ENCODE results near the gene IDUA. TPM values are rescaled to one million over a fixed set of nuclear protein-coding genes. Genes with fewer than 3 reads are reported as not detected.

The IDUA gene
- total and polyA plus RNA-seq, 2 donors (not counting 1 experiment from before 2014, with no cell fraction given): 57.0 to 67.4 TPM

- CTCF ChIA-PET: no interaction called here
- H3K27ac ChIP-seq (ENCODE audit: low read length in 2 of 2): no peak overlapping the region
- intact Hi-C loops (cut with micrococcal nuclease): no loop called here
- no peak overlapping the region for H3K9ac ChIP-seq (ENCODE audit: low read length)
- WGBS (ENCODE audit: insufficient coverage): 72% methylated on average over 34 of the region's 36 CpGs
- Mint-ChIP-seq H3K27ac (no peak overlapping the region), H3K4me3 (no peak overlapping the region), H3K9me3 (ENCODE audit: insufficient read depth) (no peaks in the 10 kb centered on the region), H3K27me3 (peaks cover 9% of the 10 kb centered on the region), H3K4me1 (no peaks in the 10 kb centered on the region)
- H4K20me1 ChIP-seq (ENCODE audit: control insufficient read depth, insufficient read depth, low read length, poor library complexity, severe bottlenecking): no peaks in the 10 kb centered on the region
- H3K27me3 ChIP-seq (replicated peaks in 1 of 4; ENCODE audit: control extremely low read depth in 1 of 4, control insufficient read depth in 3 of 4, insufficient read depth in 4 of 4, low read length in 3 of 4): peaks cover 0 to 24% (median 10%) of the 10 kb centered on the region in 4 experiments
- no peak overlapping the region for H3K4me2 ChIP-seq (replicated peaks; ENCODE audit: low read depth, low read length, poor library complexity, severe bottlenecking)
- DNase-seq (no peak), ATAC-seq (ENCODE audit: low read depth) (no peak)
- H3K79me2 ChIP-seq (ENCODE audit: control insufficient read depth, insufficient read depth, low read length): no peaks in the 10 kb centered on the region
- TF ChIP-seq EZH2 (IDR thresholded peaks at IDR 0.05; ENCODE audit: borderline replicate concordance, insufficient read depth, low read depth, low read length, poor library complexity, severe bottlenecking): no peak
- TF ChIP-seq CTCF (IDR thresholded peaks at IDR 0.05): no peak
- H3K36me3 ChIP-seq (replicated peaks in 1 of 2; ENCODE audit: control extremely low read depth in 1 of 2, control insufficient read depth in 1 of 2, extremely low read depth in 1 of 2, insufficient read depth in 2 of 2, low read length in 1 of 2): no peaks in the 10 kb centered on the region
- H2AFZ ChIP-seq (ENCODE audit: insufficient read depth, low read depth, low read length, poor library complexity, severe bottlenecking): no peak overlapping the region
- H3K9me3 ChIP-seq (ENCODE audit: control extremely low read depth in 1 of 3, control insufficient read depth in 2 of 3, insufficient read depth in 1 of 3, low read length in 2 of 3): peaks cover 0 to 2% (median 0%) of the 10 kb centered on the region in 3 donors
- POLR2A ChIA-PET: interaction anchor here (0.6 kb wide), 1 partner anchor 154 kb away, joined by 3 read pairs; no protein-coding TSS in a partner anchor
- peaks cover 0 to 10% of the 10 kb centered on the region in 2 donors for H3K4me1 ChIP-seq (ENCODE audit: control insufficient read depth in 2 of 2, insufficient read depth in 2 of 2, low read length in 2 of 2)
- no peak overlapping the region for H3K4me3 ChIP-seq (ENCODE audit: control extremely low read depth in 1 of 5, extremely low read depth in 1 of 5, insufficient read depth in 1 of 5, low read depth in 2 of 5, low read length in 4 of 5)
Measured at GRCh38 chr4:1041147-1041935, 54.5 kb downstream of the IDUA start.

- Histone ChIP-seq H3K9me3 (ENCODE audit: control extremely low read depth in 1 of 3, control insufficient read depth in 2 of 3, insufficient read depth in 1 of 3, low read length in 2 of 3) (peaks cover 0 to 2% (median 0%) of the 10 kb centered on the region in 3 donors), H3K4me1 (ENCODE audit: control insufficient read depth in 2 of 2, insufficient read depth in 2 of 2, low read length in 2 of 2) (peaks cover 0 to 10% of the 10 kb centered on the region in 2 donors), H3K4me2 (replicated peaks; ENCODE audit: low read depth, low read length, poor library complexity, severe bottlenecking) (no peak overlapping the region), H3K9ac (ENCODE audit: low read length) (no peak overlapping the region), H3K36me3 (replicated peaks in 1 of 2; ENCODE audit: control extremely low read depth in 1 of 2, control insufficient read depth in 1 of 2, extremely low read depth in 1 of 2, insufficient read depth in 2 of 2, low read length in 1 of 2) (no peaks in the 10 kb centered on the region), H3K4me3 (ENCODE audit: control extremely low read depth in 1 of 5, extremely low read depth in 1 of 5, insufficient read depth in 1 of 5, low read depth in 2 of 5, low read length in 4 of 5) (no peak overlapping the region), H3K27me3 (replicated peaks in 1 of 4; ENCODE audit: control extremely low read depth in 1 of 4, control insufficient read depth in 3 of 4, insufficient read depth in 4 of 4, low read length in 3 of 4) (peaks cover 0 to 28% (median 12%) of the 10 kb centered on the region in 4 experiments), H2AFZ (ENCODE audit: insufficient read depth, low read depth, low read length, poor library complexity, severe bottlenecking) (no peak overlapping the region), H3K79me2 (ENCODE audit: control insufficient read depth, insufficient read depth, low read length) (no peaks in the 10 kb centered on the region), H4K20me1 (ENCODE audit: control insufficient read depth, insufficient read depth, low read length, poor library complexity, severe bottlenecking) (no peaks in the 10 kb centered on the region), H3K27ac (ENCODE audit: low read length in 2 of 2) (no peak overlapping the region)
- ChIA-PET POLR2A (interaction anchor here (0.6 kb wide), 1 partner anchor 154 kb away, joined by 3 read pairs; no protein-coding TSS in a partner anchor), CTCF (no interaction called here)
- no peak for TF ChIP-seq CTCF (IDR thresholded peaks at IDR 0.05)
- no peak for TF ChIP-seq EZH2 (IDR thresholded peaks at IDR 0.05; ENCODE audit: borderline replicate concordance, insufficient read depth, low read depth, low read length, poor library complexity, severe bottlenecking)
- H3K4me1 Mint-ChIP-seq: no peaks in the 10 kb centered on the region
- DNase-seq: no peak
- H3K9me3 Mint-ChIP-seq (ENCODE audit: insufficient read depth): no peaks in the 10 kb centered on the region
- peaks cover 12% of the 10 kb centered on the region for H3K27me3 Mint-ChIP-seq
- intact Hi-C loops (cut with micrococcal nuclease): no loop called here
- no peak for ATAC-seq (ENCODE audit: low read depth)
- WGBS (ENCODE audit: insufficient coverage): 78% methylated on average over 8 of the region's 8 CpGs
- no peak overlapping the region for H3K27ac Mint-ChIP-seq
- no peak overlapping the region for H3K4me3 Mint-ChIP-seq
Measured at GRCh38 chr4:1041936-1042330, 55.1 kb downstream of the IDUA start.

Data from B cell (primary cell).